ENCODE results near the gene DHRS13. TPM values are rescaled to one million over a fixed set of nuclear protein-coding genes. Genes with fewer than 3 reads are reported as not detected.

DHRS13 gene
- total RNA-seq, 1 donor = 2.6 TPM

GRCh38 chr17:28891201-28891600 lies 11.7 kb downstream of the DHRS13 start:
- DNase-seq (ENCODE audit: low read depth) = no peak
- H3K4me3 ChIP-seq (ENCODE audit: low read depth, low read length) = no peak overlapping the region
- TF ChIP-seq CTCF (IDR thresholded peaks at IDR 0.05; ENCODE audit: insufficient read depth, low read depth, low read length) = no peak

GRCh38 chr17:28889996-28890395 lies 12.9 kb downstream of the DHRS13 start:
- H3K4me3 ChIP-seq (ENCODE audit: low read depth, low read length) = no peak overlapping the region
- DNase-seq (ENCODE audit: low read depth) = no peak
- TF ChIP-seq CTCF (IDR thresholded peaks at IDR 0.05; ENCODE audit: insufficient read depth, low read depth, low read length) = no peak

- no peak overlapping the region for H3K4me3 ChIP-seq (ENCODE audit: low read depth, low read length)
- no peak for DNase-seq (ENCODE audit: low read depth)
- TF ChIP-seq CTCF (IDR thresholded peaks at IDR 0.05; ENCODE audit: insufficient read depth, low read depth, low read length) = no peak
Observed at GRCh38 chr17:28888832-28889231, 14.0 kb downstream of the DHRS13 start.

- H3K4me3 ChIP-seq (ENCODE audit: low read depth, low read length) = no peak overlapping the region
- no peak for TF ChIP-seq CTCF (IDR thresholded peaks at IDR 0.05; ENCODE audit: insufficient read depth, low read depth, low read length)
Observed at GRCh38 chr17:28887871-28888471, 14.9 kb downstream of the DHRS13 start.

GRCh38 chr17:28885951-28886350 lies 16.9 kb downstream of the DHRS13 start:
- DNase-seq (ENCODE audit: low read depth) = no peak
- no peak for TF ChIP-seq CTCF (IDR thresholded peaks at IDR 0.05; ENCODE audit: insufficient read depth, low read depth, low read length)
- H3K4me3 ChIP-seq (ENCODE audit: low read depth, low read length) = no peak overlapping the region

More at GRCh38 chr17:28887871-28888471, 14.9 kb downstream of the DHRS13 start:
- no peak for DNase-seq (ENCODE audit: low read depth)

- no peak for TF ChIP-seq CTCF (IDR thresholded peaks at IDR 0.05; ENCODE audit: insufficient read depth, low read depth, low read length)
- DNase-seq (ENCODE audit: low read depth) = no peak
- H3K4me3 ChIP-seq (ENCODE audit: low read depth, low read length) = no peak overlapping the region
Observed at GRCh38 chr17:28885363-28885762, 17.5 kb downstream of the DHRS13 start.
